Activated CD4-positive, alpha-beta T cell treated with anti-CD3 and anti-CD28 coated beads, Interleukin-2, amount 50 U/mL, for 16 hours (primary cell): ENCODE measurements around the gene CACFD1.
"Not testable (repeated sequence)": the region's sequence is repeated elsewhere in the genome, so short reads cannot be mapped to it uniquely, and the experiment has no call there.

Experiments used
- DNase-seq: peaks from one replicate; pipeline ENCODE4 v3.0.0-alpha.2; 2020

Gene CACFD1

GRCh38 chr9:133440874-133441273 is 18.9 kb upstream of the CACFD1 start:
- no peak for DNase-seq

DNA sequence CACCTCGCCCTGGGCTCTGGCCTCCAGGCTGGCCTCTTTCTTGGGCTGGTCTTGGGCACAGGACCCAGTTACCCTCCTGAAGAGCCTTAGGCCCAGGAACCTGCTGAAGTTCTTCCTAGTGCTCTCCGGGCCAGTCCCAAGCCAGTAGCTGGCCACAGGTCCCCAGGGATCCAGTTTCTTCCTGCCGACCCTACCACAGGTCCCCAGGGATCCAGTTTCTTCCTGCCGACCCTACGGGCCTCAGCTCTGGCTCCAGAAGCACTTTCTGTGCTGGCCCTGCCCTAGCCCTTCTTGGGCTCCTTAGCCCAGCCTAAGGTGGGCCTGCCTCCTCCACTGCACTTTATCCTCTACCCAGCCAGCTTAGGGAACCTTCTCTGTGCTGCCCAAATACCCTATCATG is 18.2 kb upstream of the CACFD1 start:
- DNase-seq: no peak

- no peak for DNase-seq
Measured at GRCh38 chr9:133443248-133443647, 16.5 kb upstream of the CACFD1 start.

GRCh38 chr9:133443982-133444381 is 15.8 kb upstream of the CACFD1 start:
- DNase-seq: no peak

GRCh38 chr9:133445293-133445969 is 14.3 kb upstream of the CACFD1 start:
- DNase-seq: no peak

DNA sequence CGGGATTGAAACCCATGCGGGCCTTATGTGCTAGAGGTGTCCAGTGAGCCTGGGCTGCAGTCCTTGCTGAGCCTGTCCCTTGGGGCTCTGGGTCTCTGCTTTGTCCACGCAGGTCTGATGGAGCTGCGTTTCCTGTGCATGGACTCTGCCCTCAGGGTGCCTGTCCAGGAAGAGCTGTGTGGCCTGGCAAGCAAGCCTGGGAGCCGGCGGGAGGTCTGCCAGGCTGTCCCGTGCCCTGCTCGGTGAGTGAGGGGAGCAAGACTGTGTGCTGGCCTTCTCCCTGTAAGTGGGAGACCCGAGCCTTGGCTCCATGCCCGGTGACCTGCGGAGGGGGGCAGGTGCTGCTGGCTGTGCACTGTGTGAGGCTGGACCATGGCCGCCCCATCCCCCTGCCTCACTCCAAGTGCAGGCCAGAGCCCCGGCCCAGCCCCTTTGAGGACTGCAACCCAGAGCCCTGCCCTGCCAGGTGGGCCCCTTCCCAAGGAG is 11.2 kb upstream of the CACFD1 start:
- no peak for DNase-seq

DNA sequence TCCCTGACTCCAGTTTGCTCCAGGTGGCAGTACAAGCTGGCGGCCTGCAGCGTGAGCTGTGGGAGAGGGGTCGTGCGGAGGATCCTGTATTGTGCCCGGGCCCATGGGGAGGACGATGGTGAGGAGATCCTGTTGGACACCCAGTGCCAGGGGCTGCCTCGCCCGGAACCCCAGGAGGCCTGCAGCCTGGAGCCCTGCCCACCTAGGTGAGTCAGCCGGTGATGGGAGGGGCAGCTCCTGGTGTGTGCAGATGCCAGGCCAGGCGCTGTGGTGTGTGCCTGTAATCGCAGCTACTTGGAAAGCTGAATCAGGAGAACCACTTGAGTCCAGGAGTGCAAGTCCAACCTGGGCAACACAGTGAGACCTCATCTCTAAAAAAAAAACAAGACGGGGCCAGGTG is 10.0 kb upstream of the CACFD1 start:
- no peak for DNase-seq

DNA sequence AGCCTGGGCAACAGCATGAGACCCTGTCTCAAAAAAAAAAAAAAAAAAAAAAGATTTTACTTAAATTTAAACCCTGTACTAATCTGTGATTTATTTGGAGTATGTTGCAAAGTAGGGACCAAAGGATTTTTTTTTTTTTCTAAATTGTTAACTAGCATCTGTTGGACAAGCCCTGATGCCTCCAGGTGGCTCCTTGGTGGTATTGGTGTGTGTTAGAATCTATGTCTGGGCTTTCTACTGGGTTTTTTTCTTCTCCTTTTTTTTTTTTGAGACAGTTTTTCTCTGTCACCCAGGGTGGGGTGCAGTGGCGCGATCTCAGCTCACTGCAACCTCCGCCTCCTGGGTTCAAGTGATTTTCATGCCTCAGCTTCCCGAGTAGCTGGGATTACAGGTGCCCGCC is 7.9 kb upstream of the CACFD1 start:
- DNase-seq: not testable (repeated sequence)

- no peak for DNase-seq
Measured at GRCh38 chr9:133452562-133452961, 7.2 kb upstream of the CACFD1 start.

- no peak for DNase-seq
Measured at GRCh38 chr9:133453651-133454050, 6.1 kb upstream of the CACFD1 start.

DNA sequence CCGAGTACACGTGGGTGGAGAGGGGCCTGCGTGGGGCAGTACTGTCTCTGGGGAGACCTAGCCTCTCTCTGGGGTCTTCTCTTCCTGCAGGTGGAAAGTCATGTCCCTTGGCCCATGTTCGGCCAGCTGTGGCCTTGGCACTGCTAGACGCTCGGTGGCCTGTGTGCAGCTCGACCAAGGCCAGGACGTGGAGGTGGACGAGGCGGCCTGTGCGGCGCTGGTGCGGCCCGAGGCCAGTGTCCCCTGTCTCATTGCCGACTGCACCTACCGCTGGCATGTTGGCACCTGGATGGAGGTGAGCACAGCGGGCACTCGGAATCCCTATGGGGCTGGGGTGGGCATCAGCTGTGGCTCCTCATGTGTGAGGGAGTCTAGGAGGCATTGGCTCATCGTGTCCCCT is 5.5 kb upstream of the CACFD1 start:
- DNase-seq: no peak

DNA sequence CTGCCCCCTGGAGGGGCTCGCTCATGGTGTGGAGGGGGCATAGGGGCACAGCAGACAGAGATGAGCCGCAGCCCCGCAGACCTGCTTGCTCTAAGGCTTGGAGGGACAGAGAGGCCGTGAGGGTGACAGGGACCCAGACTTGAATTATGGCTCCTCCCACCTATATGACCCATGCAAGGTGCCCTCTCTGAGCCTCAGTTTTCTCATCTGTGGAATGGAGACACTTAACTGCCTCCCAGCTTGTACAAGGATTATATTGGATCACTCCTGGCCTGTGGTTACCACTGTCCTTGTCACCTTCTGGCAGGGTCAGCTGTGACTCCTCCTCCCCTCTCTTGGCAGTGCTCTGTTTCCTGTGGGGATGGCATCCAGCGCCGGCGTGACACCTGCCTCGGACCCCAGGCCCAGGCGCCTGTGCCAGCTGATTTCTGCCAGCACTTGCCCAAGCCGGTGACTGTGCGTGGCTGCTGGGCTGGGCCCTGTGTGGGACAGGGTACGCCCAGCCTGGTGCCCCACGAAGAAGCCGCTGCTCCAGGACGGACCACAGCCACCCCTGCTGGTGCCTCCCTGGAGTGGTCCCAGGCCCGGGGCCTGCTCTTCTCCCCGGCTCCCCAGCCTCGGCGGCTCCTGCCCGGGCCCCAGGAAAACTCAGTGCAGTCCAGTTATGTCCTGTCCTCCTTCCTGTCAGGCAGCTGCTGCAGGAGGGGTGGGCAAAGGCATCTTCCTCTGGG is 4.7 kb upstream of the CACFD1 start:
- no peak for DNase-seq

DNA sequence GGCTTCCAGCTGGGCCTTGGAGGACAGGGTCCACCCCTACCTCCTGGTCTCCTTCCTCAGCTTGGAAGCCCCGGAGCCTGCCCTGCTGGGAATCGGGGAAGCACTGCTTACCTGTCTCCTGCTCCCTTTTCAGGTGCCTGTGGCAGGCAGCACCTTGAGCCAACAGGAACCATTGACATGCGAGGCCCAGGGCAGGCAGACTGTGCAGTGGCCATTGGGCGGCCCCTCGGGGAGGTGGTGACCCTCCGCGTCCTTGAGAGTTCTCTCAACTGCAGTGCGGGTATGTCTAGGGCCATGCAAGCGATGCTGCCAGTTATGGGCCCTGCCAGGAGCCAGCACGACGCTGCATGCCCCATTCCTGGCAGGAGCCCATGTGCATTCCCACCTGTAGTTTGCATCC is 3.8 kb upstream of the CACFD1 start:
- no peak for DNase-seq

GRCh38 chr9:133456409-133456808 is 3.4 kb upstream of the CACFD1 start:
- DNase-seq: no peak

DNA sequence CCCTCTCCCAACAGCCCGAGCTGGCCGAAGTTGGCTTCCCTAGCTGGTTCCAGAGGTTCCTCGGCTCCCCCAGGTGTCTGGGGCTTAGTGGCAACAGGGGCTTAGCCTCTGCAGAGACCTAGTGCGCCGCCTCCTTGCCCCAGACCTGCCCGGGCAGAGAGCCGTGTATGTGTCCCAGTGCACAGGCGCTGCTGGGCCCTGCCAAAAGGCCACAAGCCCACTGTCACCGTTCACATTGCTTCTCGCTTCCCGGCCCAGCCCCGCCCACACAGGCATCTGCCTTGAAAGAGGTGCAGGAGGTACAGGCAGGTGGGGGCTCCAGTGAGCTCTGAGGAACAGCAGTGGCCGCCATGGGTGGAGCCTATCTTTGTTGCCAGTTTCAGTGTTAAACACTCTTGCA is 2.5 kb upstream of the CACFD1 start:
- no peak for DNase-seq

DNA sequence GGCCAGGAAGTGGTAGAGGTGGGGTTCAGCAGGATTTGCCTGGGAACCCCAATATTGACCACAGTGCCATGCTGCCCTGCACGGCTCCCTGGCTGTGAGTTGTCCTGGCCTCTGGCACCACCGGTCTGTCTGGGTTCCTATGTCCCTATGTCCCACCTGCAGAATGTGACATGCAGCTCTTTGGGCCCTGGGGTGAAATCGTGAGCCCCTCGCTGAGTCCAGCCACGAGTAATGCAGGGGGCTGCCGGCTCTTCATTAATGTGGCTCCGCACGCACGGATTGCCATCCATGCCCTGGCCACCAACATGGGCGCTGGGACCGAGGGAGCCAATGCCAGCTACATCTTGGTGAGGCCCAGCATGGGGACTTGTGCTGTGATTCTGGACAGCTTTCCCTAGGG is 2.0 kb upstream of the CACFD1 start:
- DNase-seq: no peak

GRCh38 chr9:133458643-133459312 is 1.0 kb upstream of the CACFD1 start:
- DNase-seq: no peak

DNA sequence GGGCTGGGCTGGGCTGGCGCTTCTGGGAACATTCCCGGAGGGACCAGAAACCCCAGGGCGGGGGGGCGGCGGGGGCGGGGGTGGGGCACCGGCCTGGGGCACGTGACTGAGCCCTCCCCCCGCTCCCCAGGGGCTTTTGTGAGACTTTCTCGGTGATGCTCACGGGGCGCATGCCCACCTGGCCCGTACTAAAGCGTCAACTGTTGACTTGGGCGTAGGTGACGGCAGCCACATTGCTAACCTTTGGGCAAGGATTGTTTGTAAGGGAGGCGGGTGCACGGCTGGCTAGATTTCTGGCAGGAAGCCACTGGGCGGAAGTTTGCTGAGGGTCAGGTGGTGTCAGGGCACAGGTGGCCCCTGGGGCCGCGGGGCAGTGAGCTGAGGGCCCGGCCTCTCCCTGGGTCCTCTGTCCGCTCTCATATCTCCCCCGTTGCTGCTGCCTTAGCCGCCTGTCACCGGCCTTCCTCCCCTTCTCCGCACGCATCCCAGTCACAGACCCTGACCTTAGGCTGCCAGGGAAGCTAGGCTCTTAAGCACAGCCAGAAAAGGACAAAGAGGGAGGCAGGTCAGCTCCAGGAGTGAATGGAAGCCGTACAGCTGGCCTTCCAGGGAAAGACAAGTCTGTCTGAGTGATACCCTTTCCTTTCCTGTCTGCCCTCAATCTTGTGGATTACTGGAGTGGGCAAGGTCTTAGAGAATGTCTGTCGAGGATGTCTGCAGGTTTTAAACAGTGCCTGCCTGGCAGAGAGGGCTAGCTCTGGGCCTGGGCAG is 812 bp downstream of the CACFD1 start:
- no peak for DNase-seq

- DNase-seq: no peak
Measured at GRCh38 chr9:133461975-133462374, 2.2 kb downstream of the CACFD1 start.

DNA sequence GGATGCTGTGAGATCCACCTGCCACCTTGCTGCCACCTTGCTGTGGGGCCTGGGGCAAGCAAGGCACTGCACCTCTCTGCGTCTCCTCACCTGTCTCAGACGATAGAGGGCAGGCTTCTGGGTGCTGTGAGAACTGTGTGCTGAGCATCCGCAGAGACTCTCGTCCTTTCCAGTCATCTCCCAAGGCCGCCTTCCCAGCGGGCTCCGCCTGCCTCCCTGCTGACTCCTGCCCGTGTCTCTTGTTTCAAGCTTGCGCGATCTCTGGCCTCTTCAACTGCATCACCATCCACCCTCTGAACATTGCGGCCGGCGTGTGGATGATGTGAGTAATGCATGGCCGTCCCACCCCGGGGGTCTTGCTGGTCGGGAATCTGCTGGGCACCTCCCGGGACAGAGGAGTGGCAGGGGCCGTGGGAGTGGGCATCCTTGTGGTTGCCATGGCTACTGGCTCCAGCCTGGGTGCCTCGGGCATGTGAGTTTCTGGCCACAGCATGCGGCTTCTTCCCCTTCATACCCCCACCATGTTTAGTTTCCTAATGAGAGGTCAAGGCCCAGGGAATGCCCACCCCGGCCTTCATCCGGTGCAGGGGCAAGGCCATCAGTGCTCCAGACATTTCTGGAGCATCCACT is 3.6 kb downstream of the CACFD1 start:
- DNase-seq: no peak

DNA sequence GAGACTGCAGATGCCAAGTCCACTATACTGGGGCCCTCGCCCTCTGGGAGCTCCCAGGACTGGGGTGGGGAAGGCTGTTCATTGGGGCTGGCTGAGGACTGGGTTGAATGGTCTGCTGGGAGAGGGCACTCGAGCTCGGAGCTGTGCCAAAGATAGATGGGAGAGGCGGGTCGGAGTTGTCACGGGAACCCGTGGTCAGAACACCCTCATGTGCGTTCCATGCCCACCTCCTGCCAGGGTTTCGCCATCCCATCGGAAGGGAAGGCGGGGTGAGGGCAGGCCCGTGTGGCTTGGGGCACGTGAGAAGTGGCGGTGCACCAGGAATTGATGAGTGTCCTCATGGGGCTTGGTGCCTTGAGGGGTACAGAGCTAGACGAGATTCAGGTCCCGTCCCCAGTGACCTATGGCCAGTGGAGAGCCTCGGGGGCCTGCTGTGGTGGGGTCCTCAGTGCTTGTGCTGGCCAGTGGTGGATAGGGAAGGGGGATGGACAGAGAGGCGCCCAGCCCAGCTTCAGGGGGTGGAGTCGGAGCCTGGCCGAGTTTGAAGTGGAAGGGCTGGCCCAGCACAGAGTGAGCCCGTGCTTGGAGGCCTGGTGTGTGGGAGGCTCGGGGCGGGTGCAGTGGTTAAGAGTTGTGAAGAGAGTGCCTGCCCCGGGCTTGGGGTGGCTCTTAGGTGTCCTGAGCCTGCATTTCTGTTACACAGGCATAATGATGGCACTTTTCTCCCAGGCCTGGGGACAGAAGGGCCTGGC is 4.3 kb downstream of the CACFD1 start:
- no peak for DNase-seq

DNA sequence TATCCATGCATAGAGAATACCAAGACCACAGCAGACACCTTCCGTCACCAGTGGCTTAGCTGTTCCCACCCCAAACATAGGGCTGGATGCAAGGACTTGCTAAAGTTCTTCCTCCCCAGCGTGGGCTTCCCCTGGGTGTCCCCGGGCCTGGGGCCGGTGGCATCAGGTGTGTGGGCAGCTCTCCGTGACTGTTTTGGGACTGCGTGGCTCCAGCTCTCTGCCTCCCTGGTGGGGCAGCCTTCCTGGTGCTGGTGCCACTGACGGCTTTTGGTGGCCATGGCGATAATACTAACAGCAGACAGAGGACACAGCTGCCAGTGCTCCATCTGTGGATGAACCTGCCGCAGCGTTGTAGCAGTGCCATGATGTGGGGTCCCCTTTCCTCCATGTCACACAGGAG is 4.9 kb downstream of the CACFD1 start:
- no peak for DNase-seq
